Islet precursor cell (in vitro differentiated cells): Measurements from ENCODE around the gene RAX.
"Not testable (repeated sequence)": the region's sequence is repeated elsewhere in the genome, so short reads cannot be mapped to it uniquely, and the experiment has no call there.

Experiments
- DNase-seq: peaks from one replicate; pipeline ENCODE4 v3.0.0-alpha.2; 2018

Gene RAX

DNA sequence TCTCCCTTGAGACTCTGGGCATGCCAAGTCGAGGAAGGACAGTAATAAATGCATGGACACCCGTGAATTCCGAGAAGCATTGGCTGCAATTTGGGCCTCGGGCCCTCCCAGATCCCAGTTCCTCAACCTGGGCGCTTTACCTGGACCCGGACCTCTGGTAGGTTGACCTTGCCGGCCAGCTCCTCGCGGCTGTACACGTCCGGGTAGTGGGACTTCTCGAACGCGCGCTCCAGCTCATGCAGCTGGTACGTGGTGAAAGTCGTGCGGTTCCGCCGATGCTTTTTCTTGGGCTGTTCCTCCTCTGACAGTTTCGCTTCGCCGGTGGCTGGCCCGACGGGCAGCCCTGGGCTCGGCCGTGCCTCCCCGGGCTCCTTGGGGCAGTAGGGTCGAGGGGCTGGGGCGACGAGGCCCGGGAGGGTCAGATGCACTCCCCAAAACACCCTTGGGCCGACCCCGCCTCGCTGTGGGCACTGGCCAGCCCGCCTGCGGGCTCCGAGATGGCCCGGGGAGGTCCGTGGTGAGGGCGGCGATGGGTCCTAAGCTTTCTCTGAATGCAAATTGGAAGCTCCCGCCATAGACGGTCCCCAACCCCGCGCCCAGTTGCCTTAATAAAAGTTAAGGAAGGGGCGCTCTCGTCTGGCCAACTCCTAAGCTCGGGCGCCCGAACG lies 899 bp downstream of the RAX start:
- no peak for DNase-seq

- no peak for DNase-seq
Measured at GRCh38 chr18:59271606-59272220, 1.5 kb downstream of the RAX start.

GRCh38 chr18:59270689-59271257 lies 2.5 kb downstream of the RAX start:
- DNase-seq = peak; percentile 58

DNA sequence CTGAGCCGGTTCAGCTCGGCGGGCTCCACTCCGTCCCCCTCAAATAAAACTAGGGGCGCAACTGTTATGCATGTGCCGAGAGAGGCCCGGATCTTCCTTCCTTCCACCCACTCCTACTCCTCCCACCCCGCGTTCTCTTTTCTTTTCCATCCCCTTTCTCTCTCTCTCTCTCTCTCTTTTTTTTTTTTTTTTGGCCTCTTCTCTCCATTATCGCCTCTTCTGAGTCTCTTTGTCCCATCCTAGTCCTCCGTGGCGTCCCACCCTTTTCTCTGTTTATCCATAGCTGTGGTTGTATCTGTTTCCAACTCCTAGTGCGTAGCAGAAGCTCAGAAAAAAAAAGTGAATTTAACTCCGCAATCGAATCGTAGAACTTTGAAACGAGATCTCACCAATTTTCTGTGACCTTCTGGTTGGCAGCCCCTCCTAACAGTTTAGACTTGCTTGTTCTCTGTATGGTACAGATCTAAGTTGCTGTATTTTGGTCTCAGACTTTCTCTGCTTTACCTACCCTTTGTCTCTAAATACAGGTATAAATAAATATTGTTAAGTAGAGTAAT lies 3.6 kb downstream of the RAX start:
- DNase-seq = no peak

- peak; percentile 91 for DNase-seq
Measured at GRCh38 chr18:59268721-59269562, 4.3 kb downstream of the RAX start.

DNA sequence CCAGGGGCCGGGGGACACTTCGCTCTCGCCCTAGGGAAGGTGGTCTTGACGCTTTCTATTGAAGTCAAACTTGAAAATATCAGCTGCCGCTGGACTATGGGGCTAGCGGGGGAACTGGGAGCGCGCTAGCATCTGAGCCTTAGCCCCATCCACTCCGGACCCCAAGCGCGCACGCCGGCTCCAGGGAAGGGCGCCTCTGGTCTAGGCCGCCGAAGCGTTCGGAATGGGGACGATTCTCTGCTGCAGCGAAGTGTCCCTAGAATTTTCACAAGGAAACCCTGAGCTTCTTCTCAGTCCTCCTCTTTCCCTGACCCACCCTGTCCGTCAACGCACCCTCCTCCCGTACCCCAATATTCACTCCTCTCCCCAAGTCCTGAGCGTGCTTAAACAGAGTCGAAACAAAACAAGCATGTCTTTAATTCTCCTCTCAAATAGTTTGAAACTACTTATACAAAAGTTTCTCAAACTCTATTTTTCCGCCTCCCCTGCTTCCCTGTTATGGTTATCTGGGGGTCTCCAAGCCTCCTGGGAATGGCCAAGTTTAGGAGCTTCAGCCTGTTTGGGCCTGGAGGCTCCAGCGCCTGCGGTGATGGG lies 5.0 kb downstream of the RAX start:
- no peak for DNase-seq

DNA sequence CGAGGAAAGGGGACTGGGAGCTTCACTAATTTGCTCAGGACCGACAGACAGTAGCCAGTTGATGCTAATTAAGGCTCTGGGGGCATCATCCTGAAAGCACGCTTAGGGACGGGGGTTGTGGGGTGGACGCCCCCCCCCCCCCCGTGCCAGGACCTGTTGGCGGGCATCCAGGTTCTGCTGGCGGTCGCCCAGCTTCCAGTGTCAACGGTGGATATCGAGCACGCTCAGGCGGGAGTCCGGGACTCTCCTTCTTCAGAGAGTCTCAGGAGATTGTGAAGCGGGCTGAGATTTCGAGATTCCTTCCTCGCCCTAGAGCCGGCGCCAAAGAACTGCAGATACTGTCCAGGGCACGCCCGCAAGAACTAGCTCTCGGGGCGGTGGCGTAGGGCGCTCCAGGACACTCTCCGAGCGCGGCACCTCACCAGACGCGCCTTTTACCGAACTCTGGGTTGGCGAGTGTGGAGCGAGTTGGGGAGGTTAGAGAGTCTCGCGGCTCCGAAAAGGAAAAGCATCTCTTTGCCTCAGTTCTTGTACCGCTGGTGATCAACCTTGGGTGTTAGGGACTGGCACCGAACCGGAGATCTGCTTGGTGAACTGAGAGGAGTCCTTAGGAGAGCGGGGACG lies 5.6 kb downstream of the RAX start:
- peak; percentile 68 for DNase-seq

DNA sequence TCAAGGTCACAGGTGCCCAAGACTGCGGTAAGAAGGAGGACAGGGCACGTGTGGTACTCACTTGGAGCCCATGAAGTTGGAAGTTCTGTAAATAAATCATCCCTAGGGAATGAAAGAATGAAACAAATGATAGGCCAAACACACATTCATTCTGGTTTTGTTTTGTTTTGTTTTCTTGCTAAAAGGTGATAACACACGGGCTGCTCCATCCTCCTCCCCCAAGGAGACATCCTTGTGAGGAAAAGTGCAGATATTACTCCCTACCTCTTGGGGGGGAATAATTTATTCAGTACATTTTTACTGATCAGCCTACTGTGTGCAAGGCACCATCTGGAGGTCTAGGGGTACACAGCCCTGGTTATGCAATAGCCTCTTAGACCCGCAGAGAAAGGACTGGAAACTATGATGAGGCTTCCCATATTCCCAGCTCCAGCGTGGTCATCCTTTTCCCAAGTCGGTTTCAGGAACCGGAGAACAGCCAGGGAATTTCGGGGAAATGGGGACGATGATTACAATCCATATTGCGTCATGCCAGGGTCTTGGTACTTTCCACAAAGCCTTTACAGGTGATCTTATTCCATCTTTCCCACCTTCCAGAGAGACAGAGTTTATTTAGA lies 6.3 kb downstream of the RAX start:
- DNase-seq = no peak

DNA sequence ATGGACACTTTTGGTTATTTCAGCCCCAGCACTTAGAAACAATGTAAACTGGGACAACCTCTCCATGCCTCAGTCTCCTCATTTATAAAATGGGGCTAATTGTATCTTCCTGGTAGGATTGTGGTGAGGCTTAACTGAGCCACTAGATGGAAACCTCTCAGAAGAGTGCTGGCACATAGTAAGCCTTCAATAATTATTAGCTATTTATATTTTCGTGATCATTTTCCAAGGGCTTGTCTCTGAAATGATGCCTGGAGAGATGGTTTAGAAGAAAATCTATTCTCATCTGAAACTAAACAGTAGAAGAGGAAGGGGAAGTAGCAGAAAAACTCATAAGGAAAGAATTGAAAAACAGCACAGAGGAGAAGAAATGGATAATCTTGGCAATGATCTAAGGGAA lies 6.8 kb downstream of the RAX start:
- DNase-seq = no peak

GRCh38 chr18:59265974-59266369 lies 7.3 kb downstream of the RAX start:
- DNase-seq = no peak

GRCh38 chr18:59265246-59265973 lies 7.8 kb downstream of the RAX start:
- DNase-seq = peak; percentile 72

GRCh38 chr18:59264651-59265245 lies 8.5 kb downstream of the RAX start:
- no peak for DNase-seq

DNA sequence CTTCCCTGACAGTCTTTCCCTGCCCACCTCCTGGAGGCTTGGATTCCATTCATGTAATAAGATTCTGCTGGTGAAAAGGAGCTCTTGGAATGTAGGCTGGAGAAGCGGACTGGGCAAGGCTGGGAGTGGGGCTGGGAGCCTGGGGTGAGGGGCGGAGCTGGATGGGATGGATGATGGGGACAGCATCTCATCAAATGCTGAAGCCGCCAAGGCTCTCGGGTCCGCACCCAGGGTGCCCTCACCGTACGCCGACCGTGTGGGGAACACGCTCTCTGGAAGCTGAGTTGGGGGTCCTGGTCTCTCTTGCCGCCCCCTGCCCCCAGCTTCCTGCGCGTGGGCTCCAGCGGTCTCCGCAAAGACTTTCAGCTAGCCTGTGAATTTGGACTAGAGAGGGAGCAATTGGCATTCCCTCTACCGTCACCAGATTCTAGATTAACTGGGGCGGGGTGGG lies 9.1 kb downstream of the RAX start:
- DNase-seq = no peak

DNA sequence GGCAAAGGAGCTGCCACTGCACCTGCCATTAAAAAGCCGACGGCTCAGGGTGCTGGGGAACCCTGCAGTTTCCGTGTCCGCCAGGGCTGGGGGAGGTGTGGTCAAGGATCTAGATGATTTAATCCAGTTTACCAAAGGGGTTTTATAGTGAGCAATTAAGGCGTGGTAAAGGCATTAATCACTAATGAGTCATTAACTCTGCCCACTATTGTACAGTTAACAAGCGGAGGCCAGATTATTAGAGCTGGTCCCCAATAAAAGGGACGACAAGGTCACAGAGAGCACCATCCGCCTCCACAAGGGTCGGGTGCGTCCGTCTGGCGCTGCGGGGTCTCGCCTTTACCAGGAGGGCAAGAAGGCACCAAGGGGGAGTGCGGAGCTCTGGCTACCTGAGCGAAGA lies 9.6 kb downstream of the RAX start:
- no peak for DNase-seq

DNA sequence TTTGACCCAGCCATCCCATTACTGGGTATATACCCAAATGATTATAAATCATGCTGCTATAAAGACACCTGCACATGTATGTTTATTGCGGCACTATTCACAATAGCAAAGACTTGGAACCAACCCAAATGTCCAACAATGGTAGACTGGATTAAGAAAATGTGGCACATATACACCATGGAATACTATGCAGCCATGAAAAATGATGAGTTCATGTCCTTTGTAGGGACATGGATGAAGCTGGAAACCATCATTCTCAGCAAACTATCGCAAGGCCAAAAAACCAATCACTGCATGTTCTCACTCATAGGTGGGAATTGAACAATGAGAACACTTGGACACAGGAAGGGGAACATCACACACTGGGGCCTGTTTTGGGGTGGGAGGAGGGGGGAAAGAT lies 11.0 kb downstream of the RAX start:
- DNase-seq = not testable (repeated sequence)

GRCh38 chr18:59261842-59262241 lies 11.4 kb downstream of the RAX start:
- not testable (repeated sequence) for DNase-seq

DNA sequence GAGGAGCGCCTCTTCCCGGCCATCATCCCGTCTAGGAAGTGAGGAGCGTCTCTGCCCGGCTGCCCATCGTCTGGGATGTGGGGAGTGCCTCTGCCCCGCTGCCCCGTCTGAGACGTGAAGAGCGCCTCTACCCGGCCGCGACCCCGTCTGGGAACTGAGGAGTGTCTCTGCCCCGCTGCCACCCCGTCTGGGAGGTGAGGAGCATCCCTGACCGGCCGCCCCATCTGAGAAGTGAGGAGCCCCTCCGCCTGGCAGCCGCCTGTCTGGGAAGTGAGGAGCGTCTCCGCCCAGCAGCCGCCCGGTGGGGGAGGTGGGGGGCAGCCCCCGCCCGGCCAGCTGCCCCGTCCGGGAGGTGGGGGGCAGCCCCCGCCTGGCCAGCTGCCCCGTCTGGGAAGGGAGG lies 17.8 kb downstream of the RAX start:
- DNase-seq = not testable (repeated sequence)

GRCh38 chr18:59249199-59249774 lies 24.0 kb downstream of the RAX start:
- peak; percentile 69 for DNase-seq

GRCh38 chr18:59246796-59247195 lies 26.5 kb downstream of the RAX start:
- no peak for DNase-seq

DNA sequence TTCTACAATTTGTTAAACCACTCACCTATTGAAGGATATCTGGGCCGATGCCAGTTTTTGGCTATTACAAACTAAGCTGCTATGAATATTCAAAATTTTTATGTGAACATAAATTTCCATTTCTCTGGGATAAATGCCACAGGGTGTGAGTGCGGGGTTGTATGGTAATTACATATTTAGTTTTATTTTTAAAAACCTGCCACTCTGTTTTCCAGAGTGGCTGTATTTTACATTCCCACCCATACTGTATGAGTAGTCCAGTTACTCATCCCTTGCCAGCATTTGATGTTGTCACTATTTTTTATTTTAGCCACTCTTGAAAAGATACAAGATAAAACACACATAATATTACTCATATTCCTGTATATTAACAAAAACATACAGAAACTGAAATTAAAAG lies 30.3 kb downstream of the RAX start:
- DNase-seq = no peak
